ENCODE measurements around the gene ANTXR1.

Gene ANTXR1

DNA sequence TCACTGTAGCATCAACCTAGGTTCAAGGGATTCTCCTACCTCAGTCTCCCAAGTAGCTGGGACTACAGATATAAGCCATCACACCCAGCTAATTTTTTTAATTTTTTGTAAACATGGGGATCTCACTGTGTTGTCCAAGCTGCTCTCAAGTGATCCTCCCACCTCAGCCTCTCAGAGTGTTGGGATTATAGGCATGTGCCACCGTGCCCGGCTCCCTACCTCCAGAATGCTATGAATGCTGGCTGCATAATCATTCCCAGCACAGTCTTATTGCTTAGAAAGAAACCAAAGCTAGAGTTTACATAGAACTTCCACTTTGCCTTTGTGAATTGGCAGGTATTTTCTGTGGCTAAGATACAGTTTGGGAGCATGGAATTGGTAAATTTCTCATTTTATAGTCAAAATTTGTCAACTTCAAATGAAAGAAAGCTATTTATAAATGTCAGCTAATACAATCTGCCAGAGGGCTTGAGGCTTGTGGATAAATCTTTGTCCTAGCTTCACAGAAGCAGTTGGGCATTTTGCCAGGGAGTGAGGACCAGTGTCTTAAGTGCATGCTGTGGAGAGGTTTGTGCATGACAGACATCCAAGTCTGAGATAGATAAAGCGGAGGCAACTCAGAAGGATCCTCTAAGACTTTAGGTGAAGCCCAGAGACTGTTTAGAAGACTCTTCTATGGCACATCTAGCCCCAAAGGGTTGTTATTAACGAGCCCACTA lies 175.4 kb downstream of the ANTXR1 start:
- DNase-seq = no peak

DNA sequence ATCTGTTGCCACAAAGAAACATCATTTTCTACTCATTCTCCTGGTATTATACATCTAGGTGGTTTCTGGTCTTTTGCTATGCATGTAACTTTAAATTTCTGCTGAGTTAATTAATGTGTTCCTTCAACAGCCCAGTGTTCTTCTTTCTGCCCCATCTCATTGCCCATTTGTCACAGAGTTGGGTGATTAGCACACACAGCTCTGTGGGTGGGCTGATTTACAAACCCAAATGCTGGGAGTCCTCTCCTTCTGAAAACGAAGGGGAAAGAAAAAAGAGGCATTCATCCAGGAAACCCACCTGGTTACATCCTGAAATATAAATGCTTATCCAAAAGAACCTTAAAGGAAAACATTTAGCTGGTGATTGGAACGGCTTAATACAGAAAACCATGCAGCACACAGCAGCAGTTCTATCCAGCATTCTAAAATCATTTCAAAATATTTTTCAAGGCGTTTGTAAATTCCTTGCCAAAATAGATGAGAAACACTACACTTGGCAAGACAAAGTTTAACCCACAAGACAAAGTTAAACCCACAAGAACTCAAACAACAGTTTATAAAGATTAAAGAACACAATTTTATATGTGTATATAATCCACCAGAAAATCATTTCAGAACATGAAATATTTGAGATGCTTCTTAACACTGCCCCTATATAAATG lies 177.9 kb downstream of the ANTXR1 start:
- DNase-seq = no peak

DNA sequence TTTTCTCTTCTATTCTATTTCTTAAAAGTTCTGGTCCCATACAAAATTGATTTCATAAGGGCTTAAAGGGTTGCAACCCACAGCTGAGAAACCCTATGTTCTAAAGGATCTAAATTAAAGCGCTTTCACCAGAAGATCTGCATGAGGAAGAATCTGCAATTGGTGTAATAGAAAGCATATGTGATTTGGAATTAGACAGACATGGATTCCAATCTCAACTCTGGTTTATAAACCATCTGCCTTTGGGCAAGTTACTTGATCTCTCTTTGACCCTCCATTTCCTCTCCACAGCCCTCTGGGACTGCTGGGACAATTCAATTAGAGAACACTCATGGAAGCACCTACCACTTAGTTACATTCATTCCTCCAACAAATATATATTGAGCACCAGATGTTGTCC lies 178.7 kb downstream of the ANTXR1 start:
- DNase-seq = no peak

DNA sequence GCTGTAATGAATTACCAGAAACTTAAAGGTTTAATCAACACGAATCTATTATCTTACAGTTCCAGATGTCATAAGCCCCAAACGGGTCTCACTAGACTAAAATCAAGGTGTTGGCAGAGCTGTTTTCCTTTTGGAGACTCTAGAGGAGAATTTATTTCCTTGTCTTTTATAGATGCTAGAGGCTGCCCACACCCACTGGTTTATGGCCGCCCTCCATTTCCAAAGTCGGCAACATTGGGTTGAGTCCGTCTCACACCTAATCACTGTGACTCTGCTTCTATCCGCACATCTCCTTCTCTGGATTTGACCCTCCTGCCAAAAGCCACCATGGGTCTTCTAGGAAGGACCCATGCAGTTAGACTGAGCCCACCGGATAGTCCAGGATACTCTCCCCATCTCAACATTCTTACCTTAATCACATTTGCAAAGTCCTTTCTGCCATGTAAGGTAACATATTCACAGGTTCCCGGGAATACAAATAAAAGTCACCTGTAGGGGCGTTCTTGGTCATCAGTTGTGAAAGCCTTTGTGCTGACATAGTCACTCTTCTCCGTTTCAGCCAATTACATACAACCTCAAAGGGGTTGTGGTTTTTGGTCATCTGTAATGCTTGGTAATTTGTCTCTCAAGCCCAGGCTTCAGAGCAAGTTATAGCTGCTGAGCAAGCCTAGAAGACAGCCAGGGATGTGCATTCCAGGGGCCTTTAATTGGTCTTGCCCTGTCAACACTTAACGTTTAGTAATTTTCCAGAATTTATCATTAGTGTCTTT lies 179.4 kb downstream of the ANTXR1 start:
- DNase-seq = no peak

DNA sequence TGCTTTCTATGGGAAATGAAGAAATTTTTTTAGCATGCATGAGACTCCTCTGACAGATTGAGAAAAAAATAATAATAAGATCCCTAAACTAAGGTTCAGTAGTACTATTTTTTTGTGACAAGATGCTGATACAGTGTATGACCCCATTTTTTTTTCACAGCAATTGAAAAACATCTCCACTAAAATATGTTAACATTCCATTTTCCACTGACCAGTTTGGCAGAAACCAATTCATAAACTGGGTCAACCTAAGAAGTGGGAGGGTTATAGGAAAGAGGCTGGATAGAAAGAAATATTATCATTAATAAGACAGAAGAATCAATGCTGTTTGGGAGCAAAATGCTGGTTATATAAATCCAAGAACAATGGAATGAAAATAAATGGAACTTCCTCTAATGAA lies 182.7 kb downstream of the ANTXR1 start:
- no peak for DNase-seq

DNA sequence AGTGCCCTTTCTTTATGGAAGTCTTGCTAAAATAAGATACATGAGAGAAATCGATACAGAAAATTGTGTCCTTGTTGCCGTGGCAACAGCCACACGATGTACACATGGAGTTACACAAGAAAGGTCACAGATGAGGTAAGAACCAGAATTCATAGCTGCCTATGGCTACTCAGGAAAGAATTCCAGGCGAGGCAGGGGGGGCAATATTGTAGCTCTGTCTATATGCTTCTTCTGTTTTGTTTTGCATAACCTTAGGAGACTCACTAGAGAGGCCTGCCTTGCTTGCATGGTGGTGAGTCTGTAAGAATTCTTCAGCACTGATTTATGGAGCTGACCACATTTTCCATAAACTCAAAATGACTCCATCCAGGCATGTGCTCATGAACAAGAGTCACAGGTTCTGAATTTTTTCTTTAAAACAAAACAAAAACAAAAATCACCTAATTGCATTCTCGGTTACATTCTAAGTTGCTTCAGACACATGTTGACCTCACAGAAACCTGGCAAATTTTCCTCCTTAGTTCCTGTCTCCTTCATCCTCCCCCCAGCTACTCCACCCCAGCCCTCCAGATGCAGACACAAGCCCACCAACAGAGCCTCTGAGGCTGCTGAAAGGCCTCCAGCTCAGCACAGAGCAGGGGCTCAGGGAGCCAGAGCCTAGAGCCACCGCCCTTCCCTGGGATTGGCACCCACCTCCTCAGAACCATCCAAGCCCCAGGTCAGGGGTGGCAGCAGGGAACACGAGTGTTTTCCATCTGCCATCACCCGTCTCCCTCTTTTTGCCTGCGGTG lies 183.5 kb downstream of the ANTXR1 start:
- no peak for DNase-seq

DNA sequence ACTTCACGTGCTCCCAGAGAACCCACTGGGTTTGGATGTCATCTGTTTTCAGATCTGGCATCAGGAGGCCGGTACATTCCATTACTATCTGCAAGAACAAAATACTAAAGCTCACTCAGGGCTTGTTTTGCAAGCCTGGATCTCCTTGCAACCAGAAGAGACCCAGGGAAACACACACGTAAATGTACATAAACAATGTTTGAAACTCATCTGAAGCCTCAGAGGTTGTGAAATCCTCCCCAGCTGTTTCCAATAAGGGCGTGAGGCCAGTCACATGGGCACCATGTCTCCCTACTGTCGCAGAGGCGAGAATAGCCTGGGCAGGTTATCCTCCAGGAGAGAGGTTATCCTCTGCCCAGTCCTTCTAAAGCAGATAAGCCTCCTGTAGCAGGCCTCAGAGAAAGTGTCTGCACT lies 187.1 kb downstream of the ANTXR1 start:
- DNase-seq = no peak

DNA sequence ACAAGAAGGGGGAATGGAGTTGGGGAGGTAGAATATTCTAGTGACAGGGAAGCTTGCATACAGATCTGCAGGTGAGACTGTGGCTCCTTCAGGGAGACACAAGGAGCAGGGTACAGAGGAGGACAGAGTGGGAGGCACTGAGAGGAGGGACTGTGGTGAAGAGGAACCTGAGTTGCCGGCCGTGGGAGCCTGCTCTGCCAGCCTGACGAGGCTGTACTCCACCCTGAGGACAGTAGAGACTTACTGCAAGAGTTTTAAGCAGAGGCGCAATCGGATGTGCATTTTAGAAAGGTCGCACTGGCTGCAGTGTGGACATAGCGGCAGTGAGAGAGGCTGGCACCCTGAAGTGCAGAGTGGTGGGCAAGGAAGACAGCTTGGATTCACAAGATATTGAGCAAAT lies 188.3 kb downstream of the ANTXR1 start:
- no peak for DNase-seq

DNA sequence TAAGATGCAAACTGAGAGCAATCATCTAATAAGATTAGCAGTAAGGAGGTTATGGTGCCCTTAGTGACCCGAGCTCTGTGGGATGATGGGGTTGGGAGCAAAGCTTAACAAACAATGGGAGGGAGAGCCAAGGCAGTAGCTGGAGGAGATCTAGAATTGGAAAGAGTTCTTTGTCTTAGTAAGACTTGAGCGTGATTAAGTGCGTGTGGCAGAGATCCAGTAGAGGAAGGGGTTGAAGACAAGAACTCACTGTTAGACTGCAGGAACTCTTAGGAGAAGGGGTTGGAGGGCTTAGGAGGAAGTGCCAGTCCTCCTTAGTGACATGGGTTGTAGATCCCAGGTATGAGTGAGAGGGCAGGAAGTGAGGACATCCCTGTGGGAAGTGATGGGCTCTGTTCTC lies 189.3 kb downstream of the ANTXR1 start:
- DNase-seq = no peak

DNA sequence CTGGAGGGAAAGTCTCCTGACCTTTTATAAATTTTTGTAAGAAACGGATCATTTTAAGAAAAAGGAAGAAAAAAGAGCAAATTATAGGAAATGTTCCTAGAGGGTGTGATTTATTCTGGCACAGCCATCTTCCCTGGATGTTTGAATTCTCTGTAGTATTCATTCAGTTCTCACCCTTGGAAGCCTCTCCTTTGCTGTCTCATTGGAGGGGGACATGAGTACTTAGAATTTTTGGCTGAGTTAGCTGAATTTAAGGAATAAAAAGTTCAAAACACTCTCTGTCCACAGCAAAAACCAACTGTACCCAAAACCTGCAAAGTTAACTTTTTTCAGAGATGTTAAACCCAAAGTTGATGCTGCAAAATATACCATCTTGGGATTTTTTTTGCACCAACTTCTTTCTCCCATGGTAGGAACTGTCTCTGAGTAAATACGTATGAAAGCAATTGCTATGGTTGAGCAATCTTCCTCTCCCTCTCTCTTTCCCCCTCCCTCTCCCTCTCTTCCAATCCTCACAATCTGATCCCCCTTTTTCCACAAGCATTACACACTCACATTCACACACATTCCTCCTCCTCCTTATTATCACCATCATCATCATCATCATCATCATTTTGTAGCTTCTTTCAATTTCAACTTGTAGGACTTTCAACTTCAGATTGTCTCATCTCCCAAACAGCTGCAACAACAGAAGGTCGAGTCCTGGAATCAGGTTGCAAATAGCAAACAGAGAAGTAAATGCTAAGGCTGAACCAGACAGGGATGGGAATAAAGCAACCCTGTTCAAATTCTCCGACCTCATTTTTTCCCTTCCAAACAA lies 190.4 kb downstream of the ANTXR1 start:
- DNase-seq = no peak

DNA sequence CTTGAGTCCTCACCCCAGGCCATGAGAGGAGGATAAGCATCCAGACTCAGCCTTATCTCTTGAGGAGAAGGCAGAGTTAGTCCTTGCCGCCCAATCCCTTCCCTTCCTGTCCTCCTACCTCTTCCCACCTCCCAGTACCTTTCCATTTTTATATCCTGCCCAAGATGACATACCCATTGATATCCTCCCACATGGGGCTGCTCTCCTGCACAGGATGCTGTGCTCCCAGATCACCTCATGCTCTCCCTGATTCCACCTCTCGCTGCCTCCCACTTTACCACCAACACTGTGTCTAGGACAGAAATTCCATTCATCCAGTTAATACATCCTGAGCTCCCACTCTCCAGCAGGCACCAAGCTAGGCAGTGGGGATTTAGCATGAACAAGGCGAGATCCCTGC lies 191.7 kb downstream of the ANTXR1 start:
- DNase-seq = no peak

DNA sequence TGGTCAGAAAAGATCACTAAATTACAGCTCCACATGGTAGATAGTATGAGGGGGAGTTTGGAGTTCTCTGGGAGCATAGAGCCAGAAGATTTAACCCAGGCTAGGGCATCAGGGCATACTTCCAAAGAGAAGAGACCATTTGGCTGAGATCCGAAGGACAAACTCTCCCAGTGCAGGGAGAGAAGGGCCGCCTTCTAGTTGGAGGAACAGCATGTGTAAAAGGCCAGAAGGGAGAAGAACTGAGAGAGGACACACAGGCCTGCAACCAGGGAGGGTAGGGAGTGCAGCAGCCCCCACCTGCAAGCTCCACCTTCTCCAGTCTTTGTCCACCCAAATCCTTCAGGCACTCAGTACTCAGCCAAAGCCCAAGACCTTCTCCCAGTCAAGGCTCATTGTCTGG lies 192.1 kb downstream of the ANTXR1 start:
- DNase-seq = no peak

DNA sequence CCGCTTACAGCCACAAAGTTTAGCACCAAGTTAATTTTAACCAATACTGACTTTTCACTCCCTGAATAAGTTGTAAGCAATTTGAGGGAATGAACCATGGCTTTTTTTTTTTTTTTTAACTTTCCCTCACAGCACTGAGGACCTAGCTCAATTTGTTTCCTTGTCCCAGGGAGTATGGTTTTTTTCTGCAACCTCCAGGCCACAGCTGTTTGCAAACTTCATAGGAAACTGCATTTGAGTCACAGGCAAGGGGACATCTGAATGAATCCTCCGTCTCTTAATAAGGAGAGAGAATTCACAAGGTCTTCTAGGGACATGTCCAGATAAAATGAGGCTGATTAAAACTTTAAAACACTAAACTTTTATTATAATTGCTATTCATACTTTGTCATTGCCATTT lies 192.5 kb downstream of the ANTXR1 start:
- no peak for DNase-seq

DNA sequence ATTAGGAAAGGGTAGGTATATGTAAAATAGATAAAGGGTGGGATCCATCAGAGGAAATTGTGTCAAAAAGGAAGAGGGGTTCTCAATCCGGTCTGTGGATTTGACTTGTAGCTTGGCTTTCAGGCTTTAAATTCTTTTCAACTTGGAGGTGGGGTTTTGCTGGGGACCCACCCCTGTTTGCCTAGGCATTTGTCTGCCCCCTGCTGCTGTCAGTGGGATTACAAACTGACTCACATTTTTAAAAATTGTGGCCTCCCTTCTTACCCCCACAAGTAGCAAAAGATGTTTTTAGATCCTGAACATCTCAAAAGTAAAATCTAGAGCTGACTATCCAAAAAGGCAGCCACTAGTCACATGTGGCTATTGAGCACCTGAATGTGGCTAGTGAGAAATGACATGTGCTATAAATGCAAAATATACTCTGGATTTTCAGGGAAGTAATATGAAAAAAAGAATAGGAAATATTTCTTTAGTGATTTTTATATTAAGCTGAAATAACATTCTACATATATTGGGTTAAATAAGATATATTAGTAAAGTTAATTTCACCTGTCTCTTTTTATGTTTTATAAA lies 195.1 kb downstream of the ANTXR1 start:
- no peak for DNase-seq

DNA sequence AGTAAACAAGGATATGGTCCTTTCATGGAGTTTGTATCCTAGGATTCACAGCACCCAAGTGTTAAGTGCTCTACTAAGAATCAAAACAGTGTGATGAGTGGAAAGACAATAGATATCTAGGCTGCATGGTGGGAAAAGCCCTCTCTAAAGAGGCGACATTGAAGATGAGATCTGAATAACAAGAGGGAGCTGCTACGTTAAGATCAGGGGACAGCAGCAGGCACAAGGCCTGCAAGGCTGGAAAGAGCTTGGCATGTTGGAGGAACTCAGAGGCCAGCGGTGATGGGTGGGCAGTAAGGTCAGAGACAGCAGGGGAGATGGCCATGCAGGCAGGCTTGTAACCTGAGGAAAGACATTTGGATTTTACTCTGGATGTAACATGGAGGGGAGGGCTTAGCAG lies 196.5 kb downstream of the ANTXR1 start:
- no peak for DNase-seq

DNA sequence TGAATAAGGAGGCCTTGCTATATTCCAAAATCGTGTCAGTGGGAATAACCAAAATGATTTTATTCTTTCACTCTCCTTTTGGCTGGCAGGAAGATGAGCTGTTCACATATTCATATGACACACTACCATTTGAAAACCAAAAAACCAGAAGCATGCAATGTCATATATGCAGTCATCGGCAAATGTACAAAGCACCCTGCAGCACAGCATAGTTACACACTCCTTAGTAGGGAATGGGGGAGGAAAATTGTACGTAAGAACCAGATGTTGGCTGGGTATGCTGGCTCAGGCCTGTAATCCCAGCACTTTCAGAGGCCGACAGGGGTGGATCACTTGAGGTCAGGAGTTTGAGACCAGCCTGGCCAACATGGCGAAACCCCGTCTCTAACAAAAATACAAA lies 197.4 kb downstream of the ANTXR1 start:
- no peak for DNase-seq

DNA sequence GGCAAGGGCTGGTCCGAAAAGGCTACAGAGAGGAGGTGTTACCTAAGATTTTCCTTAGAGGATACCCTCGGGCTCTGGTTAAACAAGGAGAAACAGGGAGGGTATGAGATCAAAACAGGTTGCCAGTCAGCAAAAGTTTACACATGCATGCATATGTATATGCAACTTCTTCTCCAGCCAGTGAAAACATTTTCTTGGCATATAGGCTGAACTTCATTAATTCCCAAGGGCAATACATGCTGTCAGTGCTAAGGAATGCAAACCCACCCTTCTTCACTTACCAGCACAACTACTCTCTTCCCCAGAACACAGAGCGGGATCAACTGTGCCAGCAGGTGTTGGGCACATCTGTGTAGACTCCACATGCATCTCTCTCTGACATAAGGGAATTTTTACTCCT lies 198.1 kb downstream of the ANTXR1 start:
- DNase-seq = no peak

DNA sequence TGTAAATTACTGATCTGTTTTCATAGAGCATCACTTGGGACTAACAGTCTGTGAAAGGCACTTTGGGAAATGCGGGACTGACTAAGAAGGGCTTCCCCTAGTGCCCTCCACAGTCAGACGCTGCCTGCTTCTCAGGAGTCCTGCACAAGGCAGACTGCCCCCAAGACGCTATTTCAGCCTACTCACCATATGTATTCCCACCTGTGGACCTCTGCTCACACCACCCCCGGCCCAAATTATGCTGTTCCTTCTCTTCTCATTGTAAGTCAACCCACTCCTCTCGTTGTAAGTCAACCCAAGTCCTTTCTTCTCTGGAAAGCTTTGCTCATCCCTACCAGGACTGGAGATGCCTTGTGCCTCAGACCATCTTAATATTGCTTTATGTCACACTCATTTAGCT lies 198.7 kb downstream of the ANTXR1 start:
- no peak for DNase-seq

DNA sequence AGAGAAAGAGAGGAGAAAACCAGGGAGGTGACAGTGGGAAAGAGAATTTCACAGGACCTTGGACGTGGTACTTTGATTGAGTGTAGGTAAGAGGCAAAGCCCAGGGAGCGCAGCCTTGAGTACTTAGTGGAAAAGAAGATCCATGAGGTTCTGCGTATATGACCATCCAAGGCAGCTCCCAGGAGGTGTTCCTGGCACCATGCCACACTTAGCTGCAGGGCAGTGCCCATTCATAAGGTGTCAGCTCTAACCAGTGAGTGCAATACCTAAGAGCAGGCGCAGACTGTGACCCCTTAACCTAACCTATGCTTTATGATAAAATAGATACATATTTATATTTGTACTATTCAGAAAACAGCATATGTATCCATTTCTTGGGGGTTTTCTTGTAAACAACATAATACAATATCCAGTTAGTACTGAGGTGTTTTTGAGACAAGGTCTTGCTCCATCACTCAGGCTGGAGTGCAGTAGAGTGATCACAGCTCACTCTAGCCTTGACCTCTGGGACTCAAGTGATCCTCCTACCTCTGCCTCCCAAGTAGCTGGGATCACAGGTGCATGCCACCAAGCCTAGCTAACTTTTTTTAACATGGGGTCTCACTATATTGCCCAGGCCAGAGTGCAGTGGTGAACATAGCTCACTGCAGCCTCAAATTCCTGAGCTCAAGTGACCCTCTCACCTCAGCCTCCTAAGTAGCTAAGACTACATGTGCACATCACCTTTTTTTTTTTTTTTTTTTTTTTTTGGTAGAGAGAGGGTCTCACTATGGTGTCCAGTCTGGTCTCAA lies 199.5 kb downstream of the ANTXR1 start:
- no peak for DNase-seq

DNA sequence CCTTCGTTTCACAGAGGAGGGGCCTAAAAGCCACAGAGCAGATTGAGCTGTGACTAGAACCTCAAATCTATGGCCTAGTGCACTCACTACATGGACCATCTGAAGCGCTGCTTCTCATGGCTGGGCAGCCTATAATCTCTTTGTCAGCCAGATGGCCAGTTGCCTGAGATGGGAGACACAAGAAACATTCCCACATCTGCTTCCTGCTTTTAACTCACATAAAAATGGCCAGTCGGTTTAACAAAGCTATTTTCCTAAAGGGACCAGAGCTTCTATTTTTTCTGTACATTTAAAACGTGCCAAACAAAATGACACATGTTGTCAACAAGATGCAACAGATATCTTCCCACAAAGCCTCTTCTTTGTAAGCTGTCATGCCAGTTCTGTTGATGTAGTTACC lies 200.2 kb downstream of the ANTXR1 start:
- DNase-seq = no peak

DNA sequence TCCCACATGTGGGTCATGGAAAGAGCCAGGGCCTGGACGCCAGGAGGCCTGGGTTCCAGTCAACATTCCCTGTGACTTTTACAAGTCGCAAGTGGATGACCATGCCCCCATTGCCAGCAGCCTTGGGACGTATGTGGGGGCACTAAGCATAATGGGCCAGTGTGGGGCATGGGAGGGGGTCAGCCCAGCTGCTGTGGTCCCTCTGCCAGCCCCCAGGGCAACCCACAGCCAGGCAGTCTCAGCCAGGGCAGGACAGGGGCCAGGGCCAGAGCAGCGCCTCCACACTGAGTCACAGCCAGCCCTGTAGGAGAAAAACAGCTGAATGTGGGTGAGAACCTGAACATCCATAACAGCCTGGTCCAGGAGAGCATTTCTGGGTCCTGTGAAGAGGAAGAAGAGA lies 200.8 kb downstream of the ANTXR1 start:
- no peak for DNase-seq
